Activated B cell treated with CpG ODN at 0.5 μM for 24 hours (primary cell): ENCODE results near the gene WDFY4. TPM values are rescaled to one million over a fixed set of nuclear protein-coding genes. Genes with fewer than 3 reads are reported as not detected.

Source experiments
- ATAC-seq: fragments of 200-7000 bp; cut with Tn5 transposase; one replicate; pipeline ENCODE4 v1.10.0; 2021; ENCODE audit warnings: low read depth, mild to moderate bottlenecking, moderate library complexity
- CTCF ChIA-PET: fragments of 350-600 bp; sonication (Branson Sonifier 250); formaldehyde crosslinking; loops from one replicate; lab custom pipeline; 2021; ENCODE audit warnings: antibody characterized with exemption; lab: Charles Lee
- POLR2A ChIA-PET: fragments of 350-600 bp; sonication (Branson Sonifier 250); formaldehyde crosslinking; loops from one replicate; lab custom pipeline; 2021; ENCODE audit warnings: antibody characterized with exemption; lab: Charles Lee
- DNase-seq: peaks from one replicate; pipeline ENCODE4 v3.0.0; 2022
- H3K27ac Mint-ChIP-seq: one replicate; pipeline ENCODE4 v1.8.0; 2020; ENCODE audit warnings: mixed read lengths
- H3K27me3 Mint-ChIP-seq: one replicate; pipeline ENCODE4 v1.8.0; 2021; ENCODE audit warnings: mixed read lengths
- H3K36me3 Mint-ChIP-seq: one replicate; pipeline ENCODE4 v1.8.0; 2021; ENCODE audit warnings: low read depth, mixed read lengths
- H3K4me1 Mint-ChIP-seq: one replicate; pipeline ENCODE4 v1.8.0; 2021; ENCODE audit warnings: mixed read lengths
- H3K4me3 Mint-ChIP-seq: one replicate; pipeline ENCODE4 v1.8.0; 2020; ENCODE audit warnings: mild to moderate bottlenecking, mixed read lengths
- H3K9me3 Mint-ChIP-seq: one replicate; pipeline ENCODE4 v1.8.0; 2020; ENCODE audit warnings: mixed read lengths
- CTCF ChIP-seq: fragments of 200-600 bp; IDR thresholded peaks from one replicate; pipeline ENCODE4 v1.8.0; 2022; ENCODE audit warnings: antibody characterized with exemption, mild to moderate bottlenecking
- intact Hi-C: fragments of 100-400 bp; cut with micrococcal nuclease; formaldehyde crosslinking; loops from one replicate; pipeline ENCODE4 v1.15.1; 2024
- total RNA-seq: library from RNA; stranded (reverse); gene quantifications from 2 replicates; pipeline ENCODE4 v1.2.3, GENCODE V29; 2022

The WDFY4 gene
- total RNA-seq, 1 donor from 2014 or later, result 488 TPM

GRCh38 chr10:48667960-48668590 is 16.6 kb upstream of the WDFY4 start:
- H3K4me1 Mint-ChIP-seq, result peaks cover 85% of the 10 kb centered on the region
- CTCF ChIA-PET, result interaction anchor here (1.3 to 1.8 kb wide), 4 partner anchors 10 to 33 kb away, joined by 5 to 12 read pairs (median 8); partner anchors contain the start of gene WDFY4
- H3K36me3 Mint-ChIP-seq, result peaks cover 2% of the 10 kb centered on the region
- peak overlapping the region; percentile 68 for H3K4me3 Mint-ChIP-seq
- ATAC-seq, result peak; percentile 52
- intact Hi-C loops, result loop anchor here (1.0 kb wide), 5 partner anchors 8 to 134 kb away; partner anchors contain the start of gene WDFY4
- no peak for TF ChIP-seq CTCF
- H3K27me3 Mint-ChIP-seq, result no peaks in the 10 kb centered on the region
- peak; percentile 71 for DNase-seq
- peaks cover 7% of the 10 kb centered on the region for H3K9me3 Mint-ChIP-seq
- H3K27ac Mint-ChIP-seq, result peak overlapping the region; percentile 97
- POLR2A ChIA-PET, result interaction anchor here (0.8 to 11.4 kb wide), 8 partner anchors 10 to 135 kb away, joined by 3 to 536 read pairs (median 4); partner anchors contain the start of gene WDFY4

- POLR2A ChIA-PET, result interaction anchor here (0.8 to 11.4 kb wide), 16 partner anchors 9 to 1953 kb away, joined by 3 to 536 read pairs (median 6); partner anchors contain the start of genes SGMS1 and WDFY4
- Mint-ChIP-seq H3K9me3 (no peaks in the 10 kb centered on the region), H3K36me3 (no peaks in the 10 kb centered on the region), H3K27ac (peak overlapping the region; percentile 98), H3K4me3 (peak overlapping the region; percentile 74), H3K27me3 (no peaks in the 10 kb centered on the region), H3K4me1 (peaks cover 76% of the 10 kb centered on the region)
- peak; percentile 68 for ATAC-seq
- intact Hi-C loops, result loop anchor here (1.0 to 5.0 kb wide), 2 partner anchors 30 to 866 kb away; partner anchors contain the start of gene ERCC6
- TF ChIP-seq CTCF, result no peak
- CTCF ChIA-PET, result interaction anchor here (0.7 to 2.7 kb wide), 5 partner anchors 13 to 30 kb away, joined by 3 to 26 read pairs (median 7); partner anchors contain the start of gene WDFY4
- DNase-seq, result peak; percentile 88
Observed at GRCh38 chr10:48670978-48671913, 13.4 kb upstream of the WDFY4 start.

GRCh38 chr10:48671914-48672595 is 12.6 kb upstream of the WDFY4 start:
- ATAC-seq (peak; percentile 38), DNase-seq (peak; percentile 78)
- no peak for TF ChIP-seq CTCF
- intact Hi-C loops, result loop anchor here (1.0 to 5.0 kb wide), 4 partner anchors 12 to 865 kb away; partner anchors contain the start of genes ERCC6 and WDFY4
- Mint-ChIP-seq H3K36me3 (no peaks in the 10 kb centered on the region), H3K27ac (peak overlapping the region; percentile 98), H3K4me1 (peaks cover 68% of the 10 kb centered on the region), H3K9me3 (no peaks in the 10 kb centered on the region), H3K4me3 (peak overlapping the region; percentile 74), H3K27me3 (no peaks in the 10 kb centered on the region)
- ChIA-PET CTCF (interaction anchor here (0.7 to 2.7 kb wide), 10 partner anchors 9 to 34 kb away, joined by 3 to 26 read pairs (median 4); partner anchors contain the start of gene WDFY4), POLR2A (interaction anchor here (0.8 to 11.4 kb wide), 17 partner anchors 9 to 1952 kb away, joined by 3 to 536 read pairs (median 6); partner anchors contain the start of genes SGMS1 and WDFY4)

- intact Hi-C loops, result loop anchor here (1.0 to 5.0 kb wide), 3 partner anchors 12 to 865 kb away; partner anchors contain the start of genes ERCC6 and WDFY4
- ChIA-PET CTCF (interaction anchor here (0.8 to 2.7 kb wide), 7 partner anchors 8 to 33 kb away, joined by 3 to 26 read pairs (median 4); partner anchors contain the start of gene WDFY4), POLR2A (interaction anchor here (1.1 to 11.4 kb wide), 11 partner anchors 9 to 130 kb away, joined by 3 to 536 read pairs (median 16); partner anchors contain the start of gene WDFY4)
- peak overlapping the region; percentile 74 for H3K4me3 Mint-ChIP-seq
- no peak for TF ChIP-seq CTCF
- H3K27ac Mint-ChIP-seq, result peak overlapping the region; percentile 98
- no peaks in the 10 kb centered on the region for H3K9me3 Mint-ChIP-seq
- H3K36me3 Mint-ChIP-seq, result no peaks in the 10 kb centered on the region
- H3K27me3 Mint-ChIP-seq, result no peaks in the 10 kb centered on the region
- ATAC-seq (peak; percentile 5), DNase-seq (no peak)
- peaks cover 68% of the 10 kb centered on the region for H3K4me1 Mint-ChIP-seq
Observed at GRCh38 chr10:48672596-48673265, 11.9 kb upstream of the WDFY4 start.
